Endothelial cell of umbilical vein (primary cell): ENCODE data around the gene EPYC. TPM values are rescaled to one million over a fixed set of nuclear protein-coding genes. Genes with fewer than 3 reads are reported as not detected.

Experiments
- BruUV-seq: library from RNA; stranded (reverse); fragments of 400-500 nt; replicated peaks from 2 replicates; lab custom pipeline; 2021; lab: Mats Ljungman, UMichigan
- CTCF ChIA-PET: fragments of 300-600, 350-600 bp; sonication (Branson Sonifier 250); formaldehyde crosslinking; loops from one replicate; lab custom pipeline; 2021; ENCODE audit warnings: antibody characterized with exemption, inconsistent platforms; lab: Charles Lee
- POLR2A ChIA-PET: fragments of 300-600, 350-600 bp; sonication (Branson Sonifier 250); formaldehyde crosslinking; loops from one replicate; lab custom pipeline; 2021; ENCODE audit warnings: antibody characterized with exemption, inconsistent platforms; lab: Charles Lee
- DNase-seq: peaks from one replicate; pipeline ENCODE4 v3.0.0-alpha.2; 2011; ENCODE audit warnings: low read depth, low spot score
- FAIRE-seq: peaks from 2 replicates; lab custom pipeline; 2011; peaks lifted over from hg19 to GRCh38; lab: Jason Lieb, UNC
- H2AFZ ChIP-seq: 2 replicates; pipeline ENCODE4 v1.6.0; 2012; ENCODE audit warnings: low read depth, low read length, control low read depth, inconsistent platforms
- H3K27ac ChIP-seq: 2 replicates; pipeline ENCODE4 v1.5.1; 2011; ENCODE audit warnings: low read depth, mild to moderate bottlenecking, control low read depth, low read length, moderate library complexity; ENCODE audit not compliant: insufficient read depth
- H3K27me3 ChIP-seq, 2 experiments: 2 replicates each; pipeline versions ENCODE4 v1.6.0 to v1.6.1; 2011; ENCODE audit warnings: low read length in 2 of 2, mixed read lengths in 1 of 2; ENCODE audit not compliant: control insufficient read depth in 2 of 2, insufficient read depth in 2 of 2
- H3K36me3 ChIP-seq, 2 experiments: 2 replicates in 1 of 2; 3 replicates in 1 of 2; pipeline ENCODE4 v1.5.1; 2011; ENCODE audit warnings: low read length in 2 of 2, mild to moderate bottlenecking in 1 of 2, moderate library complexity in 1 of 2; ENCODE audit not compliant: control insufficient read depth in 2 of 2, insufficient read depth in 2 of 2; ENCODE audit errors: extremely low read depth in 1 of 2
- H3K4me1 ChIP-seq: 3 replicates; pipeline ENCODE4 v1.5.1; 2011; ENCODE audit warnings: mild to moderate bottlenecking, low read length; ENCODE audit not compliant: control insufficient read depth, insufficient read depth; ENCODE audit errors: extremely low read depth
- H3K4me2 ChIP-seq: 2 replicates; pipeline ENCODE4 v1.6.1; 2011; ENCODE audit warnings: low read length, control low read depth, mixed read lengths; ENCODE audit not compliant: insufficient read depth
- H3K4me3 ChIP-seq, 3 experiments: fragments of 200-600 bp in 1 of 3; sonication (generic), shearing (Covaris generic) in 1 of 3; replicated peaks in 1 of 3; 2 replicates each; pipeline ENCODE4 v1.5.1; 2011 to 2016; ENCODE audit warnings: control low read depth in 3 of 3, low read length in 3 of 3, mild to moderate bottlenecking in 2 of 3, inconsistent platforms in 1 of 3, low read depth in 1 of 3, moderate library complexity in 1 of 3; ENCODE audit not compliant: insufficient read depth in 1 of 3
- H3K79me2 ChIP-seq: 2 replicates; pipeline ENCODE4 v1.6.0; 2012; ENCODE audit warnings: low read length, inconsistent platforms; ENCODE audit not compliant: control insufficient read depth, insufficient read depth
- H3K9ac ChIP-seq: replicated peaks from 2 replicates; pipeline ENCODE3; 2011; ENCODE audit warnings: low read length, control low read depth; ENCODE audit not compliant: insufficient read depth; ENCODE audit errors: extremely low read depth
- H3K9me1 ChIP-seq: replicated peaks from 3 replicates; pipeline ENCODE4 v1.6.0; 2011; ENCODE audit warnings: mild to moderate bottlenecking, low read length; ENCODE audit not compliant: control insufficient read depth, insufficient read depth; ENCODE audit errors: extremely low read depth
- H3K9me3 ChIP-seq: replicated peaks from 2 replicates; pipeline ENCODE4 v1.5.1; 2012; ENCODE audit warnings: low read length, inconsistent platforms; ENCODE audit not compliant: control insufficient read depth, insufficient read depth
- H4K20me1 ChIP-seq: replicated peaks from 2 replicates; pipeline ENCODE3; 2011; ENCODE audit warnings: mild to moderate bottlenecking, low read length; ENCODE audit not compliant: control insufficient read depth, insufficient read depth; ENCODE audit errors: extremely low read depth
- EZH2 ChIP-seq: IDR thresholded peaks from 2 replicates; pipeline ENCODE4 v1.6.1; 2012; ENCODE audit warnings: borderline replicate concordance, low read depth, mild to moderate bottlenecking, moderate library complexity, low read length, inconsistent platforms; ENCODE audit not compliant: severe bottlenecking
- FOS ChIP-seq: IDR thresholded peaks from 2 replicates; pipeline ENCODE4 v1.6.1; 2011; ENCODE audit warnings: mild to moderate bottlenecking, low read length, moderate library complexity, borderline replicate concordance; ENCODE audit not compliant: insufficient read depth
- GATA2 ChIP-seq: IDR thresholded peaks from 2 replicates; pipeline ENCODE4 v1.7.0; 2011; ENCODE audit warnings: low read depth, mild to moderate bottlenecking, moderate library complexity, mixed read lengths, low read length; ENCODE audit not compliant: insufficient read length, insufficient read depth
- JUN ChIP-seq: IDR thresholded peaks from 2 replicates; pipeline ENCODE4 v1.6.1; 2011; ENCODE audit warnings: borderline replicate concordance, low read depth; ENCODE audit not compliant: insufficient read length, insufficient read depth
- MAX ChIP-seq: IDR thresholded peaks from 2 replicates; pipeline ENCODE4 v1.6.1; 2011; ENCODE audit not compliant: insufficient read depth, insufficient read length
- MYC ChIP-seq: IDR thresholded peaks from one replicate; pipeline ENCODE4 v1.6.1; 2011; ENCODE audit warnings: mild to moderate bottlenecking, low read depth, low read length
- POLR2A ChIP-seq: IDR thresholded peaks from 2 replicates; pipeline ENCODE4 v1.6.1; 2012; ENCODE audit warnings: low read depth, mild to moderate bottlenecking, control low read depth, low read length
- dilution Hi-C: fragments of 300-500 bp; cut with MboI; formaldehyde crosslinking; loops from one replicate; pipeline ENCODE4 v1.15.0; 2019; ENCODE audit warnings: low sequenced_read_pairs; ENCODE audit not compliant: extremely low pct_ligation_motif_present
- intact Hi-C: fragments of 100-400 bp; cut with micrococcal nuclease; formaldehyde crosslinking; loops from one replicate; pipeline ENCODE4 v1.10.0; 2022
- polyA plus RNA-seq, 4 experiments: library from polyadenylated mRNA; depleted of rRNA in 3 of 4; stranded (reverse) in 3 of 4; unstranded in 1 of 4; fragments of >200 nt; gene quantifications; 2 replicates each; pipeline versions ENCODE4 v1.2.1 to v1.2.3, GENCODE V29; 2011 to 2012; ENCODE audit warnings: missing spikeins in 1 of 4
- total RNA-seq: library from RNA; stranded (reverse); gene quantifications from 2 replicates; pipeline ENCODE4 v1.2.3, GENCODE V29; 2021

The EPYC gene
- total and polyA plus RNA-seq, 2 donors (not counting 3 experiments of a cell fraction or from before 2014, with no cell fraction given): not detected

GRCh38 chr12:90970471-90970870 is 34.3 kb downstream of the EPYC start:
- DNase-seq: peak; percentile 84
- H3K4me2 ChIP-seq: peak overlapping the region; percentile 15
- intact Hi-C loops (no loop called here), dilution Hi-C loops (no loop called here)
- no TSS peak for BruUV-seq
- H3K4me1 ChIP-seq: peaks cover 11% of the 10 kb centered on the region
- no peak overlapping the region for H3K4me3 ChIP-seq
- no peaks in the 10 kb centered on the region for H3K27me3 ChIP-seq
- H3K36me3 ChIP-seq: no peaks in the 10 kb centered on the region
- no peaks in the 10 kb centered on the region for H3K9me3 ChIP-seq
- CTCF ChIA-PET: interaction anchor here (1.0 to 3.0 kb wide), 9 partner anchors 9 to 386 kb away, joined by 3 to 20 read pairs (median 4); no protein-coding TSS in a partner anchor
- FAIRE-seq: peak; percentile 78
- no peaks in the 10 kb centered on the region for H3K79me2 ChIP-seq
- peak; percentile 69 for TF ChIP-seq FOS
- peak; percentile 44 for TF ChIP-seq GATA2
- peak; percentile 82 for TF ChIP-seq JUN
- TF ChIP-seq POLR2A: no peak
- H3K27ac ChIP-seq: peak overlapping the region; percentile 4
- no peak overlapping the region for H2AFZ ChIP-seq
- no peaks in the 10 kb centered on the region for H3K9me1 ChIP-seq
- POLR2A ChIA-PET: interaction anchor here (1.1 kb wide), 1 partner anchor 382 kb away, joined by 3 read pairs; no protein-coding TSS in a partner anchor
- no peaks in the 10 kb centered on the region for H4K20me1 ChIP-seq
- no peak overlapping the region for H3K9ac ChIP-seq

DNA sequence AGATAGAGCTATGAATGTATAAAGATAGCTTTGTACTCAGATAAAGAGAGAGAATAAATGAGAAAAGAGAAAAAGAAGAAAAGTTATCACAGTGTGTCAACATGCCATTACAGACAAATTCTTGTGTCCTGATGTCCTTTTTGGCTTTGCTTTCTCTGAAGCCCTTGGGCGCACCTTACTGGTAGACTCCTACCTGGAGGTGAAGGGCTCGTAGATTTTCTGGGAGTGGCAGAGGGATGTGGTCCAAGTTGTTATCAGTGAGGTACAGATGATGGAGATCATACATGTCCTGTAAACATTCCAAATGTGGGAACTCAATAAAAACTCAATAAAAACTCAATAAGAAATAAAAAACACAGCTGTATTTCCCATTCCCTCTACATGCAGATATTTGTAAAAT is 34.9 kb downstream of the EPYC start:
- H3K9me3 ChIP-seq: no peaks in the 10 kb centered on the region
- peak overlapping the region; percentile 4 for H3K27ac ChIP-seq
- peak overlapping the region; percentile 15 for H3K4me2 ChIP-seq
- H4K20me1 ChIP-seq: no peaks in the 10 kb centered on the region
- H3K27me3 ChIP-seq: no peaks in the 10 kb centered on the region
- H3K36me3 ChIP-seq: no peaks in the 10 kb centered on the region
- ChIA-PET CTCF (interaction anchor here (0.7 to 3.0 kb wide), 10 partner anchors 8 to 387 kb away, joined by 3 to 20 read pairs (median 4); no protein-coding TSS in a partner anchor), POLR2A (interaction anchor here (1.1 kb wide), 1 partner anchor 383 kb away, joined by 3 read pairs; no protein-coding TSS in a partner anchor)
- no peak for DNase-seq
- no peak for FAIRE-seq
- H2AFZ ChIP-seq: no peak overlapping the region
- TF ChIP-seq EZH2: no peak
- TF ChIP-seq POLR2A: no peak
- no peak for TF ChIP-seq GATA2
- no peak for TF ChIP-seq MYC
- no peak for TF ChIP-seq MAX
- TF ChIP-seq JUN: no peak
- peaks cover 11% of the 10 kb centered on the region for H3K4me1 ChIP-seq
- dilution Hi-C loops: no loop called here
- intact Hi-C loops: no loop called here
- no peak overlapping the region for H3K9ac ChIP-seq
- TSS peak; percentile 96 for BruUV-seq
- H3K9me1 ChIP-seq: no peaks in the 10 kb centered on the region
- H3K79me2 ChIP-seq: no peaks in the 10 kb centered on the region
- H3K4me3 ChIP-seq: no peak overlapping the region
